Adrenal gland (tissue), 12 donors: Measurements from ENCODE around the gene HOMER2. TPM values are rescaled to one million over a fixed set of nuclear protein-coding genes. Genes with fewer than 3 reads are reported as not detected.
"Not testable (repeated sequence)": the region's sequence is repeated elsewhere in the genome, so short reads cannot be mapped to it uniquely, and the experiment has no call there.

ENCODE experiments used
- DNase-seq, 7 donors: peaks; one replicate each; pipeline ENCODE4 v3.0.0-alpha.2; 2019 to 2020
- H3K27ac ChIP-seq, 5 donors: fragments of 200-600 bp; sonication (generic) in 4 of 5; 1 replicate in 3 of 5; 2 replicates in 2 of 5; pipeline versions ENCODE4 v1.5.1 to v1.8.0; 2016 to 2020; ENCODE audit warnings: mild to moderate bottlenecking in 1 of 5
- H3K27me3 ChIP-seq: fragments of 200-600 bp; 2 replicates; pipeline ENCODE4 v1.8.0; 2021
- H3K36me3 ChIP-seq, 2 donors: fragments of 200-600 bp; replicated peaks in 1 of 2; 1 replicate in 1 of 2; 2 replicates in 1 of 2; pipeline versions ENCODE4 v1.5.1 to v1.8.0; 2018 to 2022
- H3K4me1 ChIP-seq, 2 donors: fragments of 200-600 bp; replicated peaks in 1 of 2; 1 replicate in 1 of 2; 2 replicates in 1 of 2; pipeline versions ENCODE4 v1.5.1 to v1.8.0; 2018 to 2021
- H3K4me3 ChIP-seq, 4 donors: fragments of 200-600 bp; sonication (generic) in 3 of 4; one replicate each; pipeline ENCODE4 v1.5.1; 2016 to 2018
- H3K9me3 ChIP-seq, 3 donors: fragments of 200-600 bp; sonication (generic) in 1 of 3; replicated peaks in 1 of 3; 1 replicate in 2 of 3; 2 replicates in 1 of 3; pipeline versions ENCODE4 v1.5.1 to v1.8.0; 2016 to 2021
- CTCF ChIP-seq, 6 experiments: fragments of 450-650 bp in 4 of 6; fragments of 200-600 bp in 2 of 6; sonication (generic) in 1 of 6; IDR thresholded peaks; 1 replicate in 5 of 6; 2 replicates in 1 of 6; pipeline versions ENCODE4 v1.5.1 to v1.8.0; 2016 to 2021; ENCODE audit warnings: antibody characterized with exemption in 6 of 6, mild to moderate bottlenecking in 2 of 6, moderate library complexity in 1 of 6
- POLR2A ChIP-seq, 2 donors: fragments of 450-650 bp; IDR thresholded peaks; one replicate each; pipeline ENCODE4 v1.6.1; 2017; ENCODE audit warnings: antibody characterized with exemption in 2 of 2, mild to moderate bottlenecking in 2 of 2, moderate library complexity in 1 of 2
- WGBS, 4 donors: extraction: QIAGEN DNeasy Blood & Tissue Kit in 2 of 4; methylation state at CpG; one replicate each; pipeline versions ENCODE4 v1.1.5 to v1.1.7; 2013 to 2017; 5-methylcytosine and 5-hydroxymethylcytosine counted together
- intact Hi-C, 2 donors: fragments of 100-400 bp; cut with DNase I; formaldehyde crosslinking; loops; one replicate each; pipeline versions ENCODE4 v1.14.1 to v1.15.0; 2022 to 2023
- polyA plus RNA-seq, 3 donors: library from polyadenylated mRNA; stranded (reverse); fragments of 200-250 nt in 2 of 3; fragments of 350-450 nt in 1 of 3; fragmentation: Illumina TruSeq in 1 of 3; extraction: RNeasy Lipid Tissue Mini Kit (QIAGEN cat#74804) in 1 of 3; gene quantifications; one replicate each; pipeline ENCODE4 v1.2.3, GENCODE V29; 2013 to 2014
- total RNA-seq, 9 donors: library from RNA; depleted of rRNA in 4 of 9; stranded (reverse); fragments of >200 nt in 4 of 9; fragments of 120-200 nt in 1 of 9; fragmentation: NEBNext Ultra II Directional in 1 of 9; extraction: Animal tissue kit (Norgen Biotek cat#: 25700) in 1 of 9; gene quantifications; one replicate each; pipeline versions ENCODE4 v1.1.0 to v1.2.4, GENCODE V29; 2013 to 2023
- donor health status: healthy with polysubstance abuse.
- donor health status: Bipolar disorder and iron deficiency.
- donor health status: DM: yes; HTN: yes; CAD: no.
- donor health status: DM: no; HTN: no; CAD: no.
- donor health status: DM: no; HTN: no; CAD: no.
- donor health status: DM: yes; HTN: yes; CAD: no.

Gene HOMER2
- total and polyA plus RNA-seq, 12 donors: 6.5 to 43.1 (median 23.4) TPM

GRCh38 chr15:82829234-82829633 is 123.3 kb downstream of the HOMER2 start:
- Histone ChIP-seq H3K4me1 (peaks cover 7 to 12% of the 10 kb centered on the region in 2 donors), H3K27ac (no peak overlapping the region), H3K36me3 (peaks cover 0 to 81% of the 10 kb centered on the region in 2 donors), H3K9me3 (no peaks in the 10 kb centered on the region), H3K27me3 (no peaks in the 10 kb centered on the region), H3K4me3 (no peak overlapping the region)
- whole genome bisulfite sequencing, 4 donors: 90 to 94% (median 94%) methylated on average over 3 to 4 of the region's 4 CpGs
- no peak for DNase-seq
- TF ChIP-seq CTCF (IDR thresholded peaks at IDR 0.05): no peak
- no peak for TF ChIP-seq POLR2A (IDR thresholded peaks at IDR 0.05)
- intact Hi-C loops: no loop called here

- Histone ChIP-seq H3K27me3 (no peaks in the 10 kb centered on the region), H3K27ac (no peak overlapping the region), H3K4me1 (peaks cover 5 to 8% of the 10 kb centered on the region in 2 donors), H3K36me3 (peaks cover 0 to 81% of the 10 kb centered on the region in 2 donors), H3K9me3 (no peaks in the 10 kb centered on the region), H3K4me3 (no peak overlapping the region)
- intact Hi-C loops: no loop called here
- DNase-seq: peak in 1 of 7 donors; percentile 23
- 63 to 90% (median 75%) methylated on average over 1 of the region's 1 CpG for WGBS, 4 donors
- TF ChIP-seq POLR2A (IDR thresholded peaks at IDR 0.05) (no peak), CTCF (IDR thresholded peaks at IDR 0.05) (no peak)
These were observed 124.4 kb downstream of the HOMER2 start for GRCh38 chr15:82828075-82828474.

- Histone ChIP-seq H3K36me3 (peaks cover 0 to 78% of the 10 kb centered on the region in 2 donors), H3K27me3 (no peaks in the 10 kb centered on the region), H3K4me1 (no peaks in the 10 kb centered on the region), H3K27ac (no peak overlapping the region), H3K4me3 (no peak overlapping the region), H3K9me3 (no peaks in the 10 kb centered on the region)
- 81 to 89% (median 86%) methylated on average over 5 of the region's 5 CpGs for WGBS, 4 donors
- no peak for DNase-seq
- TF ChIP-seq CTCF (IDR thresholded peaks at IDR 0.05) (no peak), POLR2A (IDR thresholded peaks at IDR 0.05) (no peak)
- intact Hi-C loops: no loop called here
These were observed 129.5 kb downstream of the HOMER2 start for GRCh38 chr15:82823049-82823448.

GRCh38 chr15:82821851-82822250 is 130.7 kb downstream of the HOMER2 start:
- peaks cover 0 to 78% of the 10 kb centered on the region in 2 donors for H3K36me3 ChIP-seq
- H3K9me3 ChIP-seq, intact Hi-C loops, DNase-seq, H3K27ac ChIP-seq, H3K4me3 ChIP-seq, H3K27me3 ChIP-seq, H3K4me1 ChIP-seq: not testable (repeated sequence)

GRCh38 chr15:82821396-82821795 is 131.1 kb downstream of the HOMER2 start:
- intact Hi-C loops, H3K4me1 ChIP-seq, H3K27me3 ChIP-seq, H3K9me3 ChIP-seq, DNase-seq, H3K27ac ChIP-seq, H3K4me3 ChIP-seq: not testable (repeated sequence)
- H3K36me3 ChIP-seq: peaks cover 0 to 78% of the 10 kb centered on the region in 2 donors
- 85 to 91% (median 87%) methylated on average over 3 of the region's 3 CpGs for WGBS, 4 donors
